ENCODE data around the gene PSMB7. TPM values are rescaled to one million over a fixed set of nuclear protein-coding genes. Genes with fewer than 3 reads are reported as not detected.
"Not testable (repeated sequence)": the region's sequence is repeated elsewhere in the genome, so short reads cannot be mapped to it uniquely, and the experiment has no call there.

The PSMB7 gene
- total RNA-seq, 1 donor from 2014 or later = 100 TPM

- no peak for DNase-seq (ENCODE audit: low spot score)
Observed at GRCh38 chr9:124443625-124444024, 28.4 kb upstream of the PSMB7 start.

GRCh38 chr9:124442826-124443225 is 27.6 kb upstream of the PSMB7 start:
- DNase-seq (ENCODE audit: low spot score) = no peak

GRCh38 chr9:124442379-124442778 is 27.1 kb upstream of the PSMB7 start:
- DNase-seq (ENCODE audit: low spot score) = no peak

- no peak for DNase-seq (ENCODE audit: low spot score)
Observed at GRCh38 chr9:124441291-124441690, 26.0 kb upstream of the PSMB7 start.

DNA sequence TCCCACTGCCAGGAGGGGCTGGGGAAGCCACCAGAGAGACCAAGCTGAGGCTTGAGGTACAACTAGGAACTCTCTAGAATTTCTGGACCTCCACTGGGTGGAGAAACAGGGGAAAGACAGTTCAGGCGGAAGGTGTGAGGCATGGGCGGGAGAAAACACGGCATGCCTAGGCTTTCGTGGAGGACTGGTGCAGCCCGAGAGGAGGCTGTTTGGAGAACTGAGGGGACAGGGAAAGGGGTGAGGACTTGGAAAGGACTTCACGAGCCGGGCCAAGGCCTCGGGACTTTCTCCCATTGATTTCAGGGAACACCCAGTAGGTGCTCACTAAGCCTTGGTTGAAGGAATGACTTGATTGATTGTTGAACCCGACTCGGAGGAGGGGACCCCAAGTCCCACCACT is 25.5 kb upstream of the PSMB7 start:
- no peak for DNase-seq (ENCODE audit: low spot score)

DNA sequence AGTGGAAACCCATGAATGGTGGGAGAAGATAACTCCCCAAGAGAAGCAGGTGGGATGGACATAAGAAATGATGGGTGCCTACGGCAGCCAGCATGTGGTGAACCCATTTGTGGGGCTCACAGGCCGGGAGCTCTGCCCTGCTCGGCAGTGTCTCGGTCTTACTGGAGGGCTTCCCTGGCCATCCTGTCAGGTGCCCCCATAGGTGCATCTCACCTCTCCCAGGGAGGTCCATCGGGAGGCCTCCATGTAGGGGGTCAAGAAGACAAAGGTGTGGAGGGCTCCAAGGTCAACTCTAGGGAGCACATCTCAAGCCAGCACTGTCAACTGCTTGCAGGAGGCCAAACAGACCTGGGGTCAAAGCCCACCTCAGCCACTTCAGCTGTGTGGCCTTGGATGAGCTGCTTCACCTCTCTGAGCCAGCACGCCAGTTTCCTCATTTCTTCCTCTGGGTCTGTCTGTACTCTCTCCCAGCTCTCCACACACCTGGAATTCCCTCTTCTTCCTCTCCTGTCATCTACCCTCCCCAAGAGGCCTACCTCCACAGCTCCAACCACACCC is 24.5 kb upstream of the PSMB7 start:
- no peak for DNase-seq (ENCODE audit: low spot score)

DNA sequence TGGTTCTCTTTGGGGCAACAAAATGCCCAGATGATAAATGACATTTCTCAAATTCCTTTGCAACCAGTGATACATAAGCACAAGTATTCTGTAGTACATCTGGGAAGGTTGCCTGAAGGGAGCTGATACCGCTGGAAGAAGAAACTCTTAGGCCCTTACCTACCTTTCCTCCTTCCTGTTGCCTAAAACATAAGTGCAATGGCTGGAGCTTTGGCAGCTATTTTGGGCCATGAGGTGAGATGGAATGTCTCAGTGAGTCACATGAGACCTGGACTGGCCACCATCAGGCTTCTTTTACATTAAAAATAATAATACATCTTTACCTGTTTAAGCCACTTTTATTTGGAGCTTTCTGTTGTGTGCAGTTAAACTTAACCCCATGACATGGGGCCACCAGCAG is 23.8 kb upstream of the PSMB7 start:
- no peak for DNase-seq (ENCODE audit: low spot score)

DNA sequence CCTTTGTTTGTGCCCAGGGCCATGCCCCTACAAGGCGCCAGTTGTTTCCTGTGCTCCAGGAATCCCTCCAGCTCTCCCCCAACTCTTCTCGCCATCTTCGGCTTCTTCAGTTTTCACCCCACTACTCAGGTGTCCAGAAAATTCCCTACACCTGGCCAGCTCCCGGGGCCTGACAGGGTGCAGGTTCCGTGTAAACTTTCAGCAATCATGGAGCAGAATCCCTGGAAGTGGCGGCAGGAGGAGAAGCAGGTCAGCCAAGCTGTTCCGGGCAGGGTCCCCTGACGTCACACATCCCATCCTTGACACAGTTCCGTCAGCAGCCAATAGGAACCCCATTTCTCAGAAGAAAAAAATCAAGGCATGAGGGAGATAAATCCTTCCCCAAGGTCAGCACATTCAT is 22.8 kb upstream of the PSMB7 start:
- no peak for DNase-seq (ENCODE audit: low spot score)

DNA sequence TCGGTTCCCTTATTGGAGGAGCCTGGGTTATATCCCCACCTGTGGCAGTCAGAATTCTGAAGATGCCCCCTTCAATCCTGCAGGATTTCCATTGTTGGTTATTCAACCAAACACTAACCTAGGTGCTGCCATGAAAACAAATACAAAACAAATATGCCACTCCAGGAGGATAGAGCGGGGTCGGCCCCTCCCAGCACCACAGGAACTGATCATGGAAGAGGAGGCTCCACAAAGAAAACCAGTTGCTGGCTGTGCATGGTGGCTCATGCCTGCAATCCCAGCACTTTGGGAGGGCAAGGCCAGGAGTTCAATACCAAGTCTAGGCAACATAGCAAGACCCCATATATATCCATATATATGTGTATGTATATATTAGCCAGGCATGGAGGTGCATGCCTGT is 21.8 kb upstream of the PSMB7 start:
- DNase-seq (ENCODE audit: low spot score) = no peak

DNA sequence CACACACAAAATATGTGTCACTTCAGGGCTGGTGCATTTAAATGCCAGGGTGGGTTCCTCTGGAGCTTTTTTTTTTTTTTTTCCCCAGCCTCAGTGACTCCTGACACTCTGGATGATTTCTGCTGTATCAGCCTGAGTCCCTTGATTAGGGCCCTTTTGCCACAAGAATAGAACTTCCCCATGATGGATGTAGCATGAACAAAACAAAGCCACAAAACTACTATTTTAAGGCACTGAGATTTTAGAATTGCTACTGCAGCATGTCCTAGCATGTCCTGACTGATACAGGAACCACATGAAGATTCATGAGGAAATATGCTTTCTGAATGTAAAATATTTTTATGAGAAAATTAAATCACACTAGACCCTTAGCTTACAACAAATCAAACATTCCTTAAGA is 21.1 kb upstream of the PSMB7 start:
- peak; percentile 12 for DNase-seq (ENCODE audit: low spot score)

DNA sequence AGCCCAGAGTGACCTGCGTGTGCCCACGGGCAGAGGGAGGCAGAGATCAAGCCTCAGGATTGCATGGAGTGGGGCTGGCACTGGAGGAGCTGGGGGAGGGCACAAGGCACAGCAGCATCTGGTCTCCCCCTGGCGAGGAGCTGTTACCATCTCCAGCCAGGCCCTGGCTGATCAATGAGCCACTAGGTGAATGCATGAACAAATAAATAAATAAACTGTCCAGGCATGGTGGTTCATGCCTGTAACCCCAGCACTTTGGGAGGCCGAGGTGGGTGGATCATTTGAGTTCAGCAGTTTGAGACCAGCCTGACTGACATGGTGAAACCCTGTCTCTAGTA is 14.3 kb upstream of the PSMB7 start:
- no peak for DNase-seq (ENCODE audit: low spot score)

DNA sequence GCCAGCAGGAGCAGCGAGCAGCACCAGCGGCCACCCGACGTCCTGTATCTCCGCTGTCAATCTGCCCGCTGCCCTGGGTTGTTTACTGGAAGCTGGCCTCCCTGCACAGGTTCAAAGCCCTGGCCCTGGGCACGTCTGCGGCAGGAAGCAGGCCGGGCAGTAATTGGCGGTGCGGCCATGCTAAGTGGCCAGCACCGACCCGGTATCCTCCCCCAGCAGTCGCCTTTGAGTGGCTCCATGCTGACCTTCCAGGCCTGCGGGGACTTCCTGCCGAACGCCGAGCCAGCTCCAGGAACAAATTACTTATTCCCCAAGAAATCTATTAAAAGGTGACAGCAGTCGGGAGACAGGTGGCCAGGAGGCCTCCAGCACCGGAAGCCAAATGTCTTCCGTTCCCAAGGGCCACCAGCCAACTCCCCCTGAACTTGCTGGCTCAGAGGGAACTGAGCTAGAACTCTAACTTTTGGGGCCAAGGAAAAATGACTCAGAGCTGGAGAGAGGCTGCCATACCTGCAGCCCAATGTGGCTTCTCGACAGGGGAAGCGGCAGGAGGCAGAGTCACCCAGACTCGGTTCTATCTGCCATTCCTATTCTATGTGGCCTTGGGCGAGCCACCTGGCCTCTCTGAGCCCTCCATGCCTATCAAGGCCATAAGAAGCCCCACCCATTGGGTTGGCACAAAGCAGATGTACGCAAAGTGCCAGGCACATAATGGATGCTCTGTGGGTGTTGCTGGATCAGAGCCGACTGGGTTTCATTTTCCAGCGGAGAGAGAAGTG is 13.7 kb upstream of the PSMB7 start:
- no peak for DNase-seq (ENCODE audit: low spot score)

DNA sequence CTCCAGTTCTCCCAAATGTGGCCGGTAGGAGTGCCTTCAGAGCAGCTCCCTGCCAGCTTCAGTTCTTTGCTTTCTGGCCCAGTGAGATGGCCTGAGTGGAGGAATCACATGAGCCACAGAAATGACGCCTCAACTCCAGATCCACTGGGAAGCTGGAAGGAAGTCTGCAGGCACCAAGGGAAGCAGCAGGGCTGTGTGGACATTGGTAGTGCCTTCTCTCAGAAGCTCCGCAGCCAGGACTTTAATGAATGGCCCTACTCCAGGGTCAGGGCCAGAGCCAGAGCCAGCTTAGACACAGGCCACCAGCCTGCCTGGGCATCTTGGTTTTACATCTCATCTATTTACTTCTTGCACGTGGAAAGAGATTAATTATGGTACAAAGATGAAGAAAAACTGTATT is 12.0 kb upstream of the PSMB7 start:
- DNase-seq (ENCODE audit: low spot score) = no peak

GRCh38 chr9:124426361-124426760 is 11.1 kb upstream of the PSMB7 start:
- no peak for DNase-seq (ENCODE audit: low spot score)

DNA sequence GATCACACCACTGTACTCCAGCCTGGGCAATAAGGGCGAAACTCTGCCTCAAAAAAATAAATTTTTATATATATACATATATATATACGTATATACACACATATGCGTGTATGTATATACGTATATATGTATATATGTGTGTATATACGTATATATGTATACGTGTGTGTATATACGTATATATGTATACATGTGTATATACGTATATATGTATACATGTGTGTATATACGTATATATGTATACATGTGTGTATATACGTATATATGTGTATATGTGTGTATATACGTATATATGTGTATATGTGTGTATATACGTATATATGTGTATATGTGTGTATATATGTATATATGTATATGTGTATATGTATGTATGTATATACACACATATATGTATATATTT is 10.5 kb upstream of the PSMB7 start:
- DNase-seq (ENCODE audit: low spot score) = not testable (repeated sequence)

- no peak for DNase-seq (ENCODE audit: low spot score)
Observed at GRCh38 chr9:124423591-124423990, 8.3 kb upstream of the PSMB7 start.

DNA sequence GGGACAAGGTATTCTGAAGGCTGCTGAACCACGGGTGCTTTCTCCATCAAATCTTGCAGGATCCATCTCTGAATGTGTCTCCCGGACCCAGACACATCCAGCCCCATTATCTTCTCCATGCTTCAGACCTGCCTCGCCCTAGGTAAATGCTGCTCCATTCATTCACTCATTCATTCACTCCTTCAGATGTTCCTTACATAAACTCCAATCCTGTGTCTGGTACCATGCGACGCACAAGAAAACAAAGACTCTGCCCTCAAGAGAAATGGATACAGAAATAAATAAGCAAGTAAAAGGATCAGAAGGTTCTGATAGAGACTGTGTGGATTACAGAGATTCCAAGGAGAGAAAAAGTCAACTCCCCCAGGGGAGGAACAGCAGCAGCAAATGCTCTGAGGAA is 7.9 kb upstream of the PSMB7 start:
- DNase-seq (ENCODE audit: low spot score) = no peak

- no peak for DNase-seq (ENCODE audit: low spot score)
Observed at GRCh38 chr9:124420991-124421543, 5.8 kb upstream of the PSMB7 start.

GRCh38 chr9:124419832-124420489 is 4.7 kb upstream of the PSMB7 start:
- DNase-seq (ENCODE audit: low spot score) = no peak

GRCh38 chr9:124415852-124416484 is 726 bp upstream of the PSMB7 start:
- no peak for DNase-seq (ENCODE audit: low spot score)

GRCh38 chr9:124414612-124415011 is 630 bp downstream of the PSMB7 start:
- no peak for DNase-seq (ENCODE audit: low spot score)

DNA sequence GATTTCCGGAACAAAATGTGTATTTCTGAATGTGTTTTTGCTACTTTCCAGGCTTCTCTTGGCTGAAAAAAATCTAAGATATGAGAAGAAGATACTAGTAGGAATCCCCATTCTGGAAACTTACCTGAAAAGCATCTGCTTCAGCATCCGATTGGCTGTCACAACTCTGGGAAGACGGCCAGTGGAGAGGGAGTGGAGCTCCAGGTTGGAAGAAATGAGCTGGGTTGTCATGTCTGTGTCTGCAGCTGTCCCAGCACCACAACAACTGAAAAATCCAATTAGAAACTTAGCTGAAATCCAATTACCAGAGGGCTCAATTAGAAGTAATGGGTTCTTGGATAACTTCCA is 3.0 kb downstream of the PSMB7 start:
- DNase-seq (ENCODE audit: low spot score) = no peak

Measured in umbilical cord (tissue), 2 donors.